Measurements from ENCODE around the gene CAVIN1. TPM values are rescaled to one million over a fixed set of nuclear protein-coding genes. Genes with fewer than 3 reads are reported as not detected.
A peak's percentile ranks its signal among the peaks of the same experiment; 100 is the strongest.
"Not testable (repeated sequence)": the region's sequence is repeated elsewhere in the genome, so short reads cannot be mapped to it uniquely, and the experiment has no call there.

CAVIN1 gene
- total RNA-seq, 1 donor from 2014 or later = 383 TPM

DNA sequence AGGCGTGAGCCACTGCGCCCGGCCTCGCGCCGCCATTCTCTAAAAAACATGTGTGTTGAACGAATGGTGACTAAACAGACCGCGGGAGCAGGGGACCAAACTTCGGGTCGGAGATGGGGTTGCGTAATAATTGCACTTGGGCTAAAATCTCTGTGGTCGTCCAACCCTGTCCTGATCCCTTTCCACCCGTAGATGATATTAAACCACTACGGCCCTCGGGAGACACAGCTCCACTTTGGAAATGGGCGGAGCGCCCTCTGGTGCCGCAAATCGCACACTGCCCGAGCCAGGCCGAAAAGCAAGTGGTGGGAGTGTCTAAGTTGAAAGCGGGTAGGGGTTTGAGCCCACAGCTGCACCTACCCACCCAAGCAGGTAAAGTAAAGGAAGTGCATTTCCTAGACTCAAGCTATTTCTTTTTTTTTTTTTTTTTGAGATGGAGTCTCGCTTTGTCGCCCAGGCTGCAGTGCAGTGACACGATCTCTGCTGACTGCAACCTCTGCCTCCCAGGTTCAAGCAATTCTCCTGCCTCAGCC, 17.0 kb downstream of the CAVIN1 start:
- DNase-seq (ENCODE audit: low read depth) = peak; percentile 61

DNA sequence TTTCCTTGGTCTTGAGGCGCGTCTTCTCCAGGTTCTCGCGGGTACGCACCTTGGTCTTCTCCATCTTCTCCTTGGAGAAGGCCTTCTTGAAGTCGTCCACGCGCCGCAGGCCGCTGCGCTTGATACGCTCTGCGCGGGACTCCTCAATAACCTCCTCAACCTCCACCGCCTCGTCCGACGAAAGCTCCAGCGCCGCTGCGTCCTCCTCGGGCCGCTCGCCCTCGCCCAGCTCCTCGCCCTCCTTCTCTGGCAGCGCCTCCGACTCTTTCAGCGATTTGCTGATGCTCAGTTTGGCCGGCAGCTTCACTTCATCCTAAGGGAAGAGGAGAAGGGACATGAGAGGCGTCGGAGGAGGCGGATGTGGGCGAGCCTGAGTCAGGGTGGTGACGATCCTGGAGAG, 18.0 kb downstream of the CAVIN1 start:
- no peak for DNase-seq (ENCODE audit: low read depth)

DNA sequence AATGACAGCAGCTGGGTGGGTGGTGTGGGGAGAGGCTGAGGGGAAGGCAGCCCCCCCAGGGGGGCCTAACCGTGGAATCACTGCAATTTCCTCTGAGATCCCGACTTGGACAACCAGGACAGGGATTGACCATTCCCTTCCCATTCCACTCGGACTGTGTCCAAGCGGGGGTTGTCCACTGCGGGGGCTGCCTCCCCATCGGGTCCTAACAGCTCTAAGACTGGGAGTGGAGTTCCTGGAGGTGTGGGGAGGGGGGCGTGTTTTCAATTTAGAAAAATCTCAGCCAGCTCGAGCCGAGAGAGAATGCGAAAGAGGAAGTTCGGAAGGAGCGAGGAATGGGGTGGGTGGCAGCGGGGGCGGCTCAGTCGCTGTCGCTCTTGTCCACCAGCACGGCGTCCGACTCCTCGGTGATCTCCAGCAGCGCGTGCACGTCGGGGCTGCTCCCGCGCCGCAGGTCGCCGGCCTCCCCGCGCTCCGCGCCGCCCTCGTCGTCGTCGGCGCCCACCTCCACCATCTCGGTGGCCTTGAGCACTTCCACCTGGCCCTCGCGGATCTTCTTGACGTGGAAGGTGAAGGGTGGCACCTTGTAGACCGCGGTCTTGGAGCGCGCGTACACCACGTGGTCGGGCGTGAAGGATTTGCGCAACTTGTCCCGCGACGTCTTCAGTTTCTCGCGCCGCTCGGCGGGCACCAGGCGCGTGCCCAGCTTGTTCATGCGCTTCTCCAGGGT, 18.6 kb downstream of the CAVIN1 start:
- no peak for DNase-seq (ENCODE audit: low read depth)

DNA sequence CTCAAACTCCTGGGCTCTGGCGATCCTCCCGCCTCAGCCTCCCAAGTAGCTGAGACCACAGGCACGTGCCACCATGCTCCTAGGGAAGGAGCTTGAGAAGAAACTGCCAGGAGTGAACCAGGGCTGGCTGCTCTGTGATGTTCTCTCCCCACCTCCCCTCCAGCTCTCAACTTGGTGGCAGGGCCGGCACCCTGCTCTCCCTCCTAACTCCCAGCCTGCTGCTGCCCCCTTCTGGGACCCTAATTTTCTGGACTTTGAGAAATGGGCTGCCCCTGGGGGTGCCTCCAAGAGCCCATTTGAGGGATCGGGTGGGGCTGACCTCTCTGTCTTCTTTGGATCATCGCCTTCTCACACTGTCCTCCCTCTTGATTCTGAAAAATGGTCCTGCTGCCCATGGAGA, 19.9 kb downstream of the CAVIN1 start:
- DNase-seq (ENCODE audit: low read depth) = no peak

DNA sequence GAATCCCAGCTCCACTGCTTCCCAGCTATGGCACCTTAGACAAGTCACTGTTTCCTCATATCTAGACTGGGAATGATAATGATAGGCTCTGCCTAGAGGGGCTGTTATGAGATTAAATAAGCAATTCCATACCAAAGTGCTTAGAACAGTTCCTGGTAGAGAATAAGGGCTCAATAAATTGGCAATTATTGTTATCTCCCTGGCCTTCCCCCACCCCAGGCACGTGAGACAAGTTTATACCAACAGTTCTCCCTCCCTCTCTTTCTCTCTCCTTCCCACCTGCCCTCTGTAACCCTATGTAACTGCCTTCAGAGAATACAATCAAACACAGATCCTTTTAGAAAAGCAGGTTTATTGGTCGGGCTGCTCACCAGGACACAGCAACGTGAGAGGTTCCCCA, 20.9 kb downstream of the CAVIN1 start:
- DNase-seq (ENCODE audit: low read depth) = no peak

DNA sequence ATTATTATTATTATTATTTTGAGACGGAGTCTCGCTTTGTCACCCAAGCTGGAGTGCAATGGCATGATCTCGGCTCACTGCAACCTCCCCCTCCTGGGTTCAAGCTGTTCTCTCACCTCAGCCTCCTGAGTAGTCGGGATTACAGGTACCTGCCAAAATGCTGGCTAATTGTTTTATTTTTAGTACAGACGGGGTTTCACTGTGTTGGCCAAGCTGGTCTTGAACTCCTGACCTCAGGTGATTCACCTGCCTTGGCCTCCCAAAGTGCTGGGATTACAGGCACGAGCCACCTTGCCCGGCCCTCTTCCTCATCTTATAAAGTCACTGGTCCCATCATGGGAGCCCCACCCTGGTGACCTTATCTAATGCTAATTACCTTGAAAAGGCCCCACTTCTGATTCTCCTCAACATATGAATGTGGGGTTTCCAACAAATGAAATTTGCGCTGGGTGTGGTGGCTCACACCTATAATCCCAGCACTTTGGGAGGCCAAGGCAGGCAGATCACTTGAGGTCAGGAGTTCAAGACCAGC, 22.1 kb downstream of the CAVIN1 start:
- DNase-seq (ENCODE audit: low read depth) = not testable (repeated sequence)

DNA sequence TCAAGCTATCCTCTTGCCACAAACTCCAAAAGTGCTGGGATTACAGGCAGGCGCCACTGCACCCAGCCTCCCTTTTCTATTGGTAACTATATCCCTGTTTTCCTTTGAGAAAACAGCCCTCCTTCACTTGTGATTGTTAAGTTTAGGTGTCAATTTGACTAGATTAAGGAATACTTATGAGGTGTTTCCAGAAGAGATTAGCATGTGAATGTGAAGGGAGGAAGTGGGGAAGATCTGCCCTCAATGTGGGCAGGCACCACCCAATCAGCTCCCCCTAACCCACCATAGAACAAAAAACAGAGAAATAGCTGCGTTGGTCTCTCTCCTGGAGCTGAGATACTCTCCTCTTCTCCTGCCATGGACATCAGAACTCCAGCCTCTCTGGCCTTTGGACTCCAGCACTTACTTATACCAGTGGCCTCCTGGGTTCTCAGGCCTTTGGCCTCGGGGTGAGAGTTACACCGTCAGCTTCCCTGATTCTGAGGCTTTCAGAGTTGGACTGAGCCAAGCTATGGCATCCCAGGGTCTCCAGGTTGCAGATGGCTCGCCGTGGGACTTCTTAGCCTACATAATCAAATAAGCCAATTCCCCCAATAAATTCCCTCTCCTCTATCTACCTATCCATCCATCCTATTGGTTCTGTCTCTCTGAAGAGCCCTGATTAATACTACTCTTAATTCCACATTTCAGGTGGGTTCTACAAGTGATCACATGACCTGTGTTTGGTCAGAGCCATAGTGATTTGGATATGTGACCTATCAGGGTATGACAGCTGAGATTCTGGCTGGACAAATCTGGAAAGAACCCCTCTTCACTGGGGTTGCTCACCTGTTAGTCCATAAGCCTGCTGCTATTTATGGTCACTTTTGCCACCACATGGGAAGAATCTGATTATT, 22.9 kb downstream of the CAVIN1 start:
- DNase-seq (ENCODE audit: low read depth) = no peak

DNA sequence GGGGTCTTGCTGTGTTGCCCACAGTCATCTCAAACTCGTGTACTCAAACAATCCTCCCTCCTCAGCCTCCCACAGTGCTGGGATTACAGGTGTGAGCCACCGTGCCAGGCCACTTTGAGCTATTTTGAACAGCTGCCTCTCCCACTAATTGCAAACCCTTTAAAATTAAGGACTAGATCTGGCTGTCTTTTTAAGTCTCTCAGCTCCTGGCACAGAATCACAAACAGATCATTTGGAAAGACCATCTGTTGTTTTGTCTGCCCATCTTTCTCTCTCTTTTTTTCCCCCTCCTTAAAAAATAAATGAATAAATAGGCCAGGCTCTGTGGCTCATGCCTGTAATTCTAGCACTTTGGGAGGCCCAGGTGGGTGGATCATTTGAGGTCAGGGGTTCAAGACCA, 23.9 kb downstream of the CAVIN1 start:
- no peak for DNase-seq (ENCODE audit: low read depth)

DNA sequence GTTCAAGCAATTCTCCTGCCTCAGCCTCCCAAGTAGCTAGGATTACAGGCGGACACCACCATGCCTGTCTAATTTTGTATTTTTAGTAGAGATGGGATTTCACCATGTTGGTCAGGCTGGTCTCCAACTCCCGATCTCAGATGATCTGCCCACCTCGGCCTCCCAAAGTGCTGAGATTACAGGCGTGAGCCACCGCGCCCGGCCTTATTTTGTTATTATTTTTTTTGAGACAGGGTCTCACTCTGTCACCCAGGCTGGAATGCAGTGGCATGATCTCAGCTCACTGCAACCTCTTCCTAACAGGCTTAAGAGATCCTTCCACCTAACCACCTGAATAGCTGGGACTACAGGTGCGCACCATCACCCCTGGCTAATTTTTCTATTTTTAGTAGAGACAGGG, 27.5 kb downstream of the CAVIN1 start:
- not testable (repeated sequence) for DNase-seq (ENCODE audit: low read depth)

DNA sequence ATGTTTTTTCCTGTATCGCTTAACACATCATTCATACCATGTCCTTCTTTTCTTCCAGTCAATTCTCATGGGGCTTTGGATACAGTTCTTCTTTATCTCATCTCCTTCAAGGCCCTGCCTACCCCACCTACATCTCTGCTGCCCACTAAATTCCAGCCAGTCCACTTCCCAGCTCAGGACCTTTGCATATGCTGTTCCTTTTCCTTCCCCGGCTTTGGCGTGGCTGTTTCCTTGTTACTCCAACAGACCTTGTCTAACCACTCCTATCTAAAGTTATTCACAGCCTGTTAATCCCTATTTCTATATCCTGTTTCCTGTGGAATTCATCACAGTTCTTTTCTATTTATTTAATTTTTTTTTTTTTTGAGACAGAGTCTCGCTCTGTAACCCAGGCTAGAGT, 28.2 kb downstream of the CAVIN1 start:
- no peak for DNase-seq (ENCODE audit: low read depth)

DNA sequence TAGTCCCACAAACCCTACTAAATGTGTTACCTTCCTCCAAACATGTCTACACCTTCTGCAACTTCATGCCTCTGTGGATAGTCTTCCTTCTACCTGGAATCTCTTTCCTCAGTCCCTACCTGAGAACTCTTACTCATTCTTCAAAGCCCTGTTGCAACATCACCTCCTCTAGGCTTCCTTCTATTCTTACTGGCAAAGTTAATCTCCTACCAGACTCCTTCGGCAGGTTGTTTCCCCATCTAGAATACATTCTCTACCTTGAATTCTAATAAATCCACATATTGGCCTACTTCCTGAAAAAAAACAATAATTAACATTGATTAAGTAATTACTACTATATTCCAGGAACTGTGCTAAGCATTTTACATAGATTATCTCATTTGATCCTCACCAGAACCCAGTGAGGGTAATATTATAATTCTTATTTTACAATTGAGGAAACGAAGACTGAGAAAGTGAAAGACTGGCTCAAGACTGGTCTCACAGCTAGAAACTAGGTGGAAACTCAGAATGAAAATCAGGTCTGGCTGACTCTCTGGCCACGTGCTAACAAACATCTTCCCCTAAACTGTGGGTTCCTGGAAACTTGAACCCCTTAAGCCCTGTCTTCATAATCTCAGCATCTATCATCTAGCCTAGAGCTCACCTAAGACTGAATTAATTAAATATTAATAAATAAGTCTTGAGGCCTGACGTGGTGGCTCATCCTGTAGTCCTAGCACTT, 30.2 kb downstream of the CAVIN1 start:
- DNase-seq (ENCODE audit: low read depth) = peak; percentile 57

DNA sequence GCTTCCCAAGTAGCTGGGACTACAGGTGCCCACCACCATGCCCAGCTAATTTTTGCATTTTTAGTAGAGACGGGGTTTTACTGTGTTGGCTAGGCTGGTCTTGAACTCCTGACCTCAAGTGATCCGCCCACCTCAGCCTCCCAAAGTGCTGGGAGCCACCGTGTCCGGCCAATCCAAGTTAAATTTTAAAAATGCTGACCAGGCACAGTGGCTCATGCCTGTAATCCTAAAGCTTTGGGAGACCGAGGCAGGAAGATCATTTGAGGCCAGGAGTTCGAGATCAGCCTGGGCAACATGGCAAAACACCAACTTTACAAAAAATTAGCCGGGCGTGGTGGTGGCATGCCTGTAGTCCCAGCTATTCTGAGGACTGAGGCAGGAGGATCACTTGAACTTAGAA, 31.6 kb downstream of the CAVIN1 start:
- DNase-seq (ENCODE audit: low read depth) = not testable (repeated sequence)

DNA sequence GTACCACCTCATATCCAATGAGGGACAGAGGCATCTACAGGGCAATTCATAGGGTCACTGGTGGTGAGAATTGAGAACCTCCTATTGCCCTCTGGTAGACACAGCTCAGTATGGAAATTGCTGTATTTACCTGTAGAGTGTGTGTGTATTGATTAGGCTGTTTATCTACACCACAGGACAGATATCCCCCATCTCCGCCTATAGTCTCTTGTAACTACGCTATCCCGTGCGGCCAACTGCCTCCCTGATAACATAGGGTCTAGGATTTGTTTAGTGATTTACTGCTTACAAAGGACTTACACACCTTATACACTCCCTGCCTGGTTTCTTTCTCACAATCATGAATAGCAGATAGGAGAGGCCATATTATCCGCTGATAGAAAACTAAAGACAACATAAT, 33.2 kb downstream of the CAVIN1 start:
- no peak for DNase-seq (ENCODE audit: low read depth)

DNA sequence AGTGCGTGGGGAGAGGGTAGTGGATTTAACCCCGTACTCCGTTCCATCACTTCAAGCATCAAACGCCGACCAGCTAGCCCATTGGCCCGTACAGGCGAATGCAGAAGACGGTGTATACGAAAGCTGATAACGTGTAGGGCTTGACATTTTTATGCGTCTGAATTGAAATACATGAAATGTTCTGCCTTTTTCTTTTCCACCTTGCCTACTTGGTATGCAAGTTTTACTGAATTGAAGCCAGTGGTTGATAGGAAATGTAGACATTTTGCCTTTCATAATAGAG, 34.0 kb downstream of the CAVIN1 start:
- no peak for DNase-seq (ENCODE audit: low read depth)

DNA sequence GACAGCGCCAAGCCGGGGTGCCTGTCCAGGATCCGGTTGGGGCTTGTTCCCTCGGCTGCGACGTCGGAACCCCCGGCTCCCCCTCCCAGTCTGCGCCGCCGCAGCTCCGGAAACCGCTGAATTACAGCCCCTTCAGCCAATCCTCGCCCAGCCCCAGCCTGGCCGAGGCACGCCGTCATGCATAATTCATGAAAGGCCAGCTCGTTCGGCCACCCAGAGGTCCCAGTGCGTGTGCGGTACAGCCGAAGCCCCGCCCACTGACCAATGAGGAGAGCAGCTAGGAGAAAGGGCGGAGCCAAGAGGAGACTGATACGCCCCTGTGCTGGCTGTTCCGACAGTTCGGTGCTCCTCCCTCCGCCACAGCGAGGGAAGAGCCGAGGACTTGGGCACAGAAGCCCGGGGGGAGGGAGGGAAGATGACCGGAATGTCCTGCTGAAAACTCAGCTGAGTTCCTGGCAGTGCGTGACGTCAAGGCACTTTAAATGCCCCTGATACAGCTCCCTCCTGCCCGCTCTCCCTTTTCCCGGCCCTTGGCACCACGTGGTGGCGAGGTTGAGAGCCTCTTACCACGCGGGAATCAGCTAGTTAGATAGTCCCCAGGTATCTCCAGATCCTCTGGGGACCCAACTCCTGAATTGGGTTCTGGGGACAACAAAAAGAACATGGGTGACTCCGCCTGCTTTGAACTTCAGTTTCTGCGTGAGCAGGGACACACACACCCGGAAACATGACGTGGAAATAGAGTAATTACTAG, 34.5 kb downstream of the CAVIN1 start, which contains the start of gene STAT3:
TSS of gene STAT3 (minus strand) at position 62 of the 754 bp plus-strand sequence. CDS start 39,926 bp downstream, outside the sequence.
- peak; percentile 99 for DNase-seq (ENCODE audit: low read depth)

DNA sequence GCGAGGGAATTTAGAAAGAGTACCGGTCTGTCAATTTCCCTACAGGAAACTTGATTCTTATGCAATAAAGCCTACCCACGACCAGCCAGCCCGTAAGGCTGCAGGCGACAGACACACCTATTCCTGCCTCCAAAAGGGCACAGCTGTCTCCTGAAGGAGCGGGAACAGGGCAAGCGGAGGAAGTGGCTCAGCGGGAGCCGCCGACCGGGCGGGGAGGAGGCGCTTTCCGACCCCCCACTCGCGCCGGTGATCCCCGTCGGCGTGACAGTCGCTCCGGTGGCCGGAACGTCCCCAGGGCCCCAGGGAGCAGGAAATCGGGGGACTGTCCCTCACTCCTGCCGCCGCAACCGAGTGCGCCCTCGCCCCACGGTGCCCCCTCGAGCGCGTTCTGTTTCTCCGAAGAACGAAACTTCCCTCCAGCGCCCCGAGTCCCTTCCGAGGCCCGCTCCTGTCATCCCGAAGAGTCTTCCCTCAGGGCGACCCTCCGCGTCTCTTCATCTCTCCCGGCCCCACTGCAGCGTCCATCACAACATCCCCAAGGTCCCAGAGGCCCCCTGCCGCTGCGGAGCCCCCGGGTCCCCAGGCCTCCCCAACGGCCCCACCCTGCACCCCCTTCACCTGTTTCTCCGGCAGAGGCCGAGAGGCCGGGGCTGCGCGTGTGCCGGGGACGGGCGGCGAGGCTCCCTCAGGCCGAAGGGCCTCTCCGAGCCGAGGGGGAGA, 35.2 kb downstream of the CAVIN1 start:
- DNase-seq (ENCODE audit: low read depth) = peak; percentile 49

DNA sequence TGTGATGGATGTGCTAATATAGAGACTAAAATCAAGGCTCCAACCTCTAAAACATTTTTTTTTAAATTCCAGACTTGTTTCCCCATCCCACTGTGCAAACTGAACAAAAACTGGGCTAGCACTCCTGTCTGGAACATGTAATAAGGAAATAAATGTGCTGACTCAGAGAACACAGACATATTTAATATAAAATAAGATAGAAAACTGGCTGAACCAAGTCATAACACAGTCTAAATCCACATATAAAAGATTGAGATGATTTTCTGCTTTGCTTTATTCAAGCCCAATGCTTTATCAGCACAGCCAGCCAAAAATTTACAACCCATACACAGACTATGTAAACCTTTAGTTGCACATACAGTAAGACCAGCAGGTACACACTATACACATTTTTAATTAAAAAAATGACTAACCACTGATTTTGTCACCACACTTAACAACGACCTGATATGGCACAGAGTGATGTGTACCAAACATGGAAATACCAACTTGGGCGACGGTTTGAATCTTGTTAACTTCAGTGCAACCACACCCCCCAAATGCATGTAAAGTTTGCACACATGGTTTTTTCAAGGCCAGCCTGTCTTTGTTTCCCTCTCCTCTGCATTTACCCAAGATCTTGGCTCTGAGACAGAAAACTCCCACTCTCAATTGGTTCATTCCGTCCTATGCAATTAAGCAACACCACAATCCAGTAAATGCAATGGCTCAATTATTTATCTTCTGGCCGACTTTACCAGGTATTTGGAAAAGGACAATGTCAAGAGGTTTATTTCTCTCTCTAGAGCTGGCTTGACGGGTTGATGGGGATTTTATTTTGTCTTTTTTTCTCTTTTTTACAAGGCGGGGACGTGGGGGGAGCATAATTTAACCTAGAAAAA, 36.0 kb downstream of the CAVIN1 start:
- peak; percentile 75 for DNase-seq (ENCODE audit: low read depth)

DNA sequence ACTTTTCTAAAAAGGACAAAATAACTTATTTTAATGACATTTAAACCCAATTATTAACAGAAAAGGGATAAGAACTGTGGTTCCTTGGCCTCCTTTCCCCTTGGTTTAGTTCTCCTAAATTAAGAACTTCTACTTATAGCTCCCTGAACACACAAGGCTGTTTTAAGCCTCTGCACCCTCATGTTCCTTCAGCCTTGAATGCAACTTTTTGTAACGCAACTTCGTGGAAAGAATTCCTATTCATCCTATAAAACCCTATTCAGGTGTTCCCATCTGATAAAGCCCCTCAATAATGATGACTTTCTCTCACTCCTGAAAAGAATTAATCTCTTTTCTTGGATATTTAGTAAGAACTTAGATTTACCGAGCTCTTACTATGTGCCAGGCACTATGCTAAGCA, 41.2 kb downstream of the CAVIN1 start:
- DNase-seq (ENCODE audit: low read depth) = no peak

DNA sequence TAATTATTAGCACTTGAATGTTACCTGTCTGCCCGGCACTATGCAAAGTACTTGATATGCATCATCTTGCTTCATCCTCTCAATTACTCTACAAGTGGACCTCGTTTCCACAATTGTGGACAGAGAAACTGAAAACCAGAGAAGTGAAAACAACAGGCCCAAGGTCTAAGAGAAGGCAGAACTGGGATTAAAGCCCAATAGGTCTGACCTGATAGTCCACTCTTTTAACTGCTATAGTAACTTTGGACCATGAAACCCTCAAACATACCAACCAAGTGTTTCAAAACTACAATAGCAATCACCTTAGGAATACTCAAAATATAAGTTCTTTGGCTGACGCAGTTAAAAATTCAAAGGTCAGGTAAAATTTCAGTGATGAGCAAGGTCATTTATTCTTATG, 42.1 kb downstream of the CAVIN1 start:
- no peak for DNase-seq (ENCODE audit: low read depth)

Measured in renal cortical epithelial cell (primary cell).